DMS79 treated with DMSO at 0.1 percent for 48 hours (cell line): ENCODE data around the gene RNF168.
A peak's percentile ranks its signal among the peaks of the same experiment; 100 is the strongest.
"Not testable (repeated sequence)": the region's sequence is repeated elsewhere in the genome, so short reads cannot be mapped to it uniquely, and the experiment has no call there.

Experiments
- DNase-seq: peaks from one replicate; lab custom pipeline; 2025; lab: John Stamatoyannopoulos, UW

The RNF168 gene

DNA sequence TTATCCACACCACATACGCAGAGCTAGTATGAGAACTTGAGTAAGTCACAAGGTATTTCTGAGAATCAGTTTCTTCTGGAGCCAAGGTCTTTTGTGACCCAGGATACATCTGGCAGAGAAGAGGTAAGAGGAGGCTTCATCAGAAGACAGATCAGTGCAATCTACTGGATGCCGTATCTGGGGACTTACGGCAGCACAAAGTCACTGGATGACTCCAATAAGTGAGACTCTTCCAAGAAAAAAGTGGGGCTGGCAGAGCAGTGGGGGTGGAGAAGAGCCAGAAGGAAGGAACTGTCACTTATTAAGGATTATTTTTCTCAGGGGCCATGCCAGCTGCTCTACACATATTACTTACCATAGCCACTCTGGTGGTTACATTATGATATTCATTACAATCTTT, 39.8 kb downstream of the RNF168 start:
- no peak for DNase-seq

GRCh38 chr3:196463478-196463756, 40.2 kb downstream of the RNF168 start:
- DNase-seq: no peak

DNA sequence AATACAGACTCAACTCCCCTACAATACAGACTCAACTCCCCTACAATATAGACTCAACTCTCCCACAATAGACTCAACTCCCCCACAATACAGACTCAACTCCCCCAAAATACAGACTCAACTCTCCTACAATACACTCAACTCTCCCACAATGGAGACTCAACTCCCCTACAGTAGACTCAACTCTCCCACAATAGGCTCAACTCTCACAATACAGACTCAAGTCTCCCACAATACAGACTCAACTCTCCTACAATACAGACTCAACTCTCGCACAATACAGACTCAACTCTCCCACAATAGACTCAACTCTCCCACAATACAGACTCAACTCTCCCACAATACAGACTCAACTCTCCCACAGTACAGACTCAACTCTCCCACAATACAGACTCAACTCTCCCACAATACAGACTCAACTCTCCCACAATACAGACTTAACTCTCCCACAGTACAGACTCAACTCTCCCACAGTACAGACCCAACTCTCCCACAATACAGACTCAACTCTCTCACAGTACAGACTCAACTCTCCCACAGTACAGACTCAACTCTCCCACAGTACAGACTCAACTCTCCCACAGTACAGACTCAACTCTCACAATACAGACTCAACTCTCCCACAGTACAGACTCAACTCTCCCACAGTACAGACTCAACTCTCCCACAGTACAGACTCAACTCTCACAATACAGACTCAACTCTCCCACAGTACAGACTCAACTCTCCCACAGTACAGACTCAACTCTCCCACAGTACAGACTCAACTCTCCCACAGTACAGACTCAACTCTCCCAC, 40.7 kb downstream of the RNF168 start:
- not testable (repeated sequence) for DNase-seq

- no peak for DNase-seq
Measured at GRCh38 chr3:196458063-196458462, 45.5 kb downstream of the RNF168 start.

- DNase-seq: not testable (repeated sequence)
Measured at GRCh38 chr3:196457470-196457869, 46.1 kb downstream of the RNF168 start.

DNA sequence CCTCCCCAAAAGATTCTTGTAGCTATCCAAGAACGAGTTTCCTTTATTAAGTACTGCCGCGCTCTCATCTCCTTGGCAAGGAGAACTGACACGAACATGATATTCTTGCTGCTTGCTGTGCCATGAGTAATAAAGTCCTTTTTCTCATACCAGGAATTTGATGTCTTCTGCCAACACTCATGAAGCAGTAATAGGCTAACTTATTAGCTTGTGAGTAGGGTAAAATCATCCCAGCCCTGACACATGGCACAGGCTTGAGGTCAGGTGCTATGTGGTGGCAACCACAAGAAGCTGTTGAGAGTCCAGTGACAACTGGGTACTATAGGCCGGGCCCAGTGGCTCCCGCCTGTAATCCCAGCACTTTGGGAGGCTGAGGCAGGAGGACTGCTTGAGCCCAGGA, 48.6 kb downstream of the RNF168 start:
- no peak for DNase-seq

GRCh38 chr3:196445391-196445790, 58.2 kb downstream of the RNF168 start:
- not testable (repeated sequence) for DNase-seq

DNA sequence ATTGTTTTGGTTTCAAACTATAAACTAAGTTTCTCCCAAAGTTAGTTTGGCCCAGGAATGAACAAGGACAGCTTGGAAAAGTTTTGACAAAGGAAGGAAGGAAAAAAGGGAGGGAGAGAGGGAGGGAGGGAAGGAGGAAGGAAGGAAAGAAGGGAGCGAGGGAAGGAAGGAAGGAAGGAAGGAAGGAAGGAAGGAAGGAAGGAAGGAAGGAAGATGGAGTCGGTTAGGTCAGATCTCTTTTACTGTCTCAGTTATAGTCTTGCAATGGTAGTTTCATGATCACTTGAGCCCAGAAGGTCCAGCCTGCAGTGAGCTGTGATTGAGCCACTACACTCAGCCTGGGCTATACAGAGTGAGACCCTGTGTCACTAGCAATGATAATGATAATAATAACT, 59.1 kb downstream of the RNF168 start:
- no peak for DNase-seq

DNA sequence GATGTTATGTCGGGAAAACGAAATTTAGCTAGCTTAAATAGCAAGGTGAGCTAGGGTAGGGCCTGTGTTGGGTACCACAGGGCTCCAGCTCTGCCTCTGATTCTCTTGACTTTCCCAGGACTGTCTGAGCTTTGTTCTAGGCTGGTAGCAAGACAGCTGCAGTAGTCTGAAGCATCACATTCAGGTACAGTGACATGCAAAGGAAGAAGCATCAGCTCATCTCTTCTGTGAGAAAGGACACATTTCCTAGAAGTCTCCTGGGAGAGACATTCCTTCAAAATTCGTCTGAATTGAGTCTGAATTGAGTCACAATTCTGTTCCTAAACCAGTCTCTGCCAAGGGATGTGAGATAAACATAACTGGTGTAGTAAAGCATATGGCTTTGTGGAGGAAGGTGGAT, 62.9 kb downstream of the RNF168 start:
- no peak for DNase-seq

GRCh38 chr3:196440041-196440537, 63.5 kb downstream of the RNF168 start:
- no peak for DNase-seq

DNA sequence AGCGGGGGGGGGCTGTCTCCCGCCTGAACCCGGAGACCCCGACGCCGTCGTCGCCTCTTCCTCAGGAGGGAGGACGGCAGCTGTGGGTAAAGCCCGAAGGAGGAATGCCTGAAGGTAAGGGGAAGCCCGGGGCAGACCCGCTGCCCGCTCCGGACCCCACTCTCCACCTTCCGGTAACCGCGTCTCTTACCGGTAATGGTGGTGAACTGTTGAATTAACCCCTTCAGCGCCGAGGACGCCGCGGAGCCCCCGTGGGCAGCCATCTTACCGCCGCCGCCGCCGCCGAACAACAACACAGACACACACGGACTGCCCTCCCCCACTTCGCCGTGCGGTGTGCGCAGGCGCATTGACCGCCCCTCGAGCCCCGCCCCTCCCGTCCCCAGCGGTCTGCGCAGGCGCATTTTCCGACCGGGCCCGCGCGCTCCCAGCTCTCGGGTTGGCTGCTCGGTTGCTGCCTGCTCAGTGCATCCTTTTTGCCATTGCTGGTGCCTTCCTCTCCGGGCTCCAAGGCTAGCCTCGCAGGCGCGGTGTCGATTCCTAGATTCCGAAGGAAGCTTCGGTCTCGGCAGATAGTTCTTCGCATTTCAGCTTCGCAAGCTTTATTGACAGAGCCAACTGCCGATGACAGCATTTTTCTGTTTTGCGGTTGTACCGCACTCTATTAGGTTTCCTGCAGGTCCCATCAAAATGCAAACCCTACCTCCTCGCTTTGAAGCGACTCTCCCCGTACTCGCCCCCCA, 71.3 kb downstream of the RNF168 start, which contains the start of gene UBXN7:
UBXN7 (minus strand) TSS at position 291 of the 743 bp plus-strand sequence; CDS start at position 263, 28 bp downstream.
- peak; percentile 99 for DNase-seq

DNA sequence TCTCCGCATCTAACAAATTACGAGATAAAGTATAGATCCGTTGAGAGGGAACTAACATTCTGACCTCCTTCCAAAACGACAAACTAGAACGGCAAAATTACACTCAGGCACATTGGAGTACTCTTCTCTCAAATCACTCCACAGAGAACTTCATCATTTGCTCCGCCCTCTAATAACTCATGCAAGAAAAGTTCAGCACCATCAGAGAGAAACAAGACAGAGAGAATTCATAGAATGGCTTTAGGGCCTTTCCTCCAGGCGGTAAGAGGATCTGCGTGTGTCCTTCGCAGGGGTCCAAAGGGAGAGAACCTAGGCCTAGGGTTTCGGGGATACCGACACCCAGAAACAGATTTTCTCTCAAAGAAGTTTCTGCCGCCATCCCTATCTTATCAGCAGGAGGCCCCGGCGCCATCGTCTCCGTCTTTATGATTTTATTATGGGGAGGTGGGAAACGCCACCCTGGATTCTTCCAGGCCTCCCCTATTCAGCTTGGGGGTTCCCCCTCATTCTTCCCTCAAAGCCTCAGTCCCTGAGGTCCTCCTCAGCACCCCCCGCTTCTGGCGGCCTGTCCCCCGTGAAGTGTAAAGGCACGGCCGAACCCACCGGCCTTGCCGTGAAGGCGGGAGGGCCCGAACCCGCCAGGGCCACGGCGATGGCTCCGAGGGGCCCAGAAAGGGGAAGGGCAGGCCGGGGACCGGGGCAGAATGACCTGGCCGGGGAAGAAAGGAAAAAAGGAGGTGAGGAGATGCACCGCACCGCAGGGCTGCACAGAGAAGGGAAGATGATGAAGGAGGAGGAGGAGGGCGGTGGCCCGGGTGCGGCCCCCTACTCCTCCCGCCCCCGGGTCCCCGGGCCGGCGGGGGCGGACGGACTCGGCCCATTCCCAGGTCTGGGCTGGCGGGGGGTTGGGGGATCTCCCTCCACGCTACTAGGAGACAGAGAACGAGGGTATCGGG, 72.1 kb downstream of the RNF168 start:
- DNase-seq: peak; percentile 90

DNA sequence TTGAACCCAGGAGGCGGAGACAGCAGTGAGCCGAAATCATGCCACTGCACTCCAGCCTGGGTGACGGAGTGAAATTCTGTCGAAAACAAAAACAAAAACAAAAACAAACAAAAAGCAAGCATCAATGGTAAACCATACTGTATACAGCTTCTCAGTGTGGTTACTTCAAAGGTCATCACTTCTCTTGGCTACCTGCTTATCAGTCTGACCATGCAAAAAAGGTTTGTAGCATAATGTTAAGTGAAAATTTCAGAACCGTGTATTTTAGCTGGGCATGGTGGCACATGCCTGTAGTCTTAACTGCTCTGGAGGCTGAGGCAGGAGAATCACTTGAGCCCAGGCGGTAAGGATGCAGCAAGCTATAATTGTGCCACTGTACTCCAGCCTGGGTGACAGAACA, 75.5 kb downstream of the RNF168 start:
- DNase-seq: no peak

DNA sequence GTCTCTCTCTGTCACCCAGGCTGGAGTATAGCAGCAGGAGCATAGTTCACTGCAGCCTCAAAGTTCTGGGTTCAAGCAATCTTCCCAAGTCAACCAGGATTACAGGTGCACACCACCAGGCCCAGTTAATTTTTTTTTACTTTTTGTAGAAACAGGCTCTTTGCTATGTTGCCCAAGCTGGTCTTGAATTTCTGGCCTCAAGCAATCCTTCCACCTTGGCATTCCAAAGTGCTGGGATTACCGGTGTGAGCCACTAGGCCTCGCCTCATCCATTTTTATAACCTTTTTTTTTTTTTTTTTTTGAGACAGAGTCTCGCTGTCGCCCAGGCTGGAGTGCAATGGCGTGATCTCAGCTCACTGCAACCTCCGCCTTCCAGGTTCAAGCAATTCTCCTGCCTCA, 79.1 kb downstream of the RNF168 start:
- DNase-seq: not testable (repeated sequence)

DNA sequence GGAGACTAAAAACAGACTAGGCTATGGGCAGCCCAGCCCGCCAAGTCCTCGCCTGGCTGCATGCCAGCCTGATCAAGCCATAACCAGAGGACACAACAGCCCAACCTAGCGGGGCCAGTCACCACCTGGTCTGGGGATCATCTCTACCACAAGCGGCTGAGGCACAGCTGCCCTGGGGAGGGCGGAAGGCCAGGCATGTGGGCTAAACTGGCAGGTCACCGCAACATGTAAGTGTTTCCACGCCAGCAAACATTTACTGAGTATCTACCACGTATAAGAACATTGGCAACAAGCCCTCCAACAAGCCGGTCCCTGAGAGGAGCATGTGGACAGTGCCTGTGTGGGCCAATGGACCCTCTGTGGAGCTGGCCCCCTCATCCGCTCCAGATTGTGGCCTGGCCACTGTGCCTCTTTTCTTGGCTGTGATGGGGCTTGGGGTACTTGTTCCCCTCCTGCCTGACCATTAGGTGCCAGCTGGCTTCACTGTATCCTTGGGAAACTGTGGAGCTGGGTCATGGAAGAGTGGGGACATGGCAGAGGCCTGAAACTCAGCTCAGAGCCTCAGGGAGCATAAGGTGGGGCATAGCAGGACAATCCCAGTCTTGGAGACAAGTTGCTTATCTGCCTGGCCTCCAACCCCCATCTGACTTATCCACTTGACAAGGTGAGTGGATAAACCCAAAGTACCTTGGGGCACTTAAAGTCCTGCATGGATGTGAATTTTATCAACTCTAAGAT, 80.4 kb downstream of the RNF168 start:
- peak; percentile 28 for DNase-seq

DNA sequence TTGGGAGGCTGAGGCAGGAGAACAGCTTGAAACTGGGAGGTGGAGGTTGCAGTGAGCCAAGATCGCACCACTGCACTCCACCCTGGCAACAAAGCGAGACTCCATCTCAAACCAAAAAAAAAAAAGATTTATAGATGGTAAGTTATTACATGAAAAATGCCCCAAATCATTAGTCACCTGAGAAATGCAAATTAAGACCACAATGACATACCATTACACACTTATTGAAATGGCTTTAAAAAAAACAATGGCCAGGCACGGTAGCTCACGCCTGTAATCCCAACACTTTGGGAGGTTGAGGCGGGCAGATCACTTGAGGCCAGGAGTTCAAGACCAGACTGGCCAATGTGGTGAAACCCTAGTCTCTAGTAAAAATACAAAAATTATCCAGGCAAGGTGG, 81.9 kb downstream of the RNF168 start:
- not testable (repeated sequence) for DNase-seq

DNA sequence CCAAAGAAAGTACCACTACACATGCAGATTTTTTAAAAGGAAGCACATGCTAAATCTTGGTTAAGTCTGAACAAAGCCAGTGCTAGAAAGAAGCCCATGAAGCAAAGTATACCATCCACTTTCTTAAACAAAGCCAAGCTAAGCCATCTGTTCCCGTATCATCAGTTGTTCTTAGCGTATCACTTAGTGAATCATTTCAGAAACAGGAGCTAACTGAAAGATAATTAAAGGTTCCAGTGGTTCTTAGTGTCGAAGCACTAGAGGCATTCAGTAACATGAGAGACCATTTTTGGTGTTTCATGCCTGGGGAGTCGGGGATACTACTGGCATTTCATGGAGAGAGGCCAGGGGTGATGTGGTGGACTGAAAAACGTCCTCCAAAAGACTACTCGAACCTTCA, 84.2 kb downstream of the RNF168 start:
- no peak for DNase-seq
